K562 (cell line): Measurements from ENCODE around the gene SURF6. TPM values are rescaled to one million over a fixed set of nuclear protein-coding genes. Genes with fewer than 3 reads are reported as not detected.
A peak's percentile ranks its signal among the peaks of the same experiment; 100 is the strongest.

Experiments
- BACH1 ChIP-seq: fragments of 200-800 bp; sonication (Bioruptor generic); IDR thresholded peaks from 2 replicates; pipeline ENCODE4 v1.6.1; 2016; ENCODE audit warnings: missing genetic modification characterization, missing compliant biosample characterization
- CAMTA2 ChIP-seq: fragments of 250-450 bp; sonication (Bioruptor Pico); conservative IDR thresholded peaks from 2 replicates; pipeline ENCODE4 v1.5.1; 2022
- CBX5 ChIP-seq: IDR thresholded peaks from 2 replicates; pipeline ENCODE4 v1.6.1; 2014; ENCODE audit warnings: low read depth, borderline replicate concordance
- DNMT1 ChIP-seq: fragments of 450-650 bp; IDR thresholded peaks from 2 replicates; pipeline ENCODE4 v1.6.1; 2016; ENCODE audit warnings: antibody characterized with exemption, mild to moderate bottlenecking
- FOXA3 ChIP-seq, 2 experiments: fragments of 450-650 bp in 1 of 2; sonication (generic) in 1 of 2; formaldehyde crosslinking; IDR thresholded peaks in 1 of 2; conservative IDR thresholded peaks in 1 of 2; 2 replicates each; pipeline versions ENCODE4 v1.4.0 to v1.8.0; 2020 to 2022; ENCODE audit warnings: mild to moderate bottlenecking in 2 of 2, missing genetic modification reagents in 1 of 2
- FOXJ2 ChIP-seq: fragments of 200-800 bp; sonication (Bioruptor generic); IDR thresholded peaks from 2 replicates; pipeline ENCODE4 v1.6.1; 2016; ENCODE audit warnings: missing genetic modification characterization, missing compliant biosample characterization
- MCM7 ChIP-seq, 2 experiments: fragments of 450-650 bp; IDR thresholded peaks; 2 replicates each; pipeline ENCODE4 v1.6.1; 2016 to 2018
- TFE3 ChIP-seq: fragments of 450-650 bp; formaldehyde crosslinking; IDR thresholded peaks from 2 replicates; pipeline ENCODE4 v1.4.0; 2020; ENCODE audit warnings: mild to moderate bottlenecking, mixed read lengths
- ZNF143 ChIP-seq: sonication (generic); formaldehyde crosslinking; IDR thresholded peaks from 2 replicates; pipeline ENCODE4 v1.9.0; 2022; ENCODE audit warnings: mild to moderate bottlenecking, missing genetic modification reagents
- ZNF551 ChIP-seq: fragments of 250-450 bp; sonication (Bioruptor Pico); IDR thresholded peaks from 2 replicates; pipeline ENCODE4 v1.5.0; 2021; ENCODE audit warnings: mild to moderate bottlenecking, moderate library complexity
- ZNF695 ChIP-seq: fragments of 450-650 bp; formaldehyde crosslinking; IDR thresholded peaks from 2 replicates; pipeline ENCODE4 v1.4.0; 2020; ENCODE audit warnings: mild to moderate bottlenecking, moderate library complexity
- ZNF764 ChIP-seq: fragments of 250-450 bp; sonication (Bioruptor Pico); IDR thresholded peaks from 2 replicates; pipeline ENCODE4 v1.4.0; 2020; ENCODE audit warnings: low read depth, mild to moderate bottlenecking, moderate library complexity
- polyA plus RNA-seq, 8 experiments: library from polyadenylated mRNA; depleted of rRNA in 4 of 8; stranded (reverse) in 5 of 8; unstranded in 3 of 8; fragments of >200 nt; fragmentation: Nextera tagmentation in 2 of 8; fragmentation: Illumina TruSeq in 1 of 8; extraction: Ambion mirVana in 2 of 8; extraction: Trizol in 1 of 8; gene quantifications; 2 replicates each; pipeline versions ENCODE4 v1.2.1 to v1.2.3, GENCODE V29; 2011 to 2014; ENCODE audit warnings: inconsistent platforms in 1 of 8, missing spikeins in 1 of 8
- total RNA-seq, 7 experiments: library from RNA; depleted of rRNA in 6 of 7; stranded (reverse); fragments of >200 nt in 6 of 7; fragmentation: Illumina TruSeq in 2 of 7; extraction: Trizol in 2 of 7; gene quantifications; 2 replicates each; pipeline versions ENCODE4 v1.2.1 to v1.2.3, GENCODE V29; 2011 to 2021; ENCODE audit warnings: low replicate concordance in 1 of 7
- TF ChIP-seq, protein P1 (sequence below), 2 experiments: fragments of 450-650 bp; formaldehyde crosslinking in 1 of 2; IDR thresholded peaks; 2 replicates each; pipeline versions ENCODE4 v1.4.0 to v1.6.1; 2014 to 2020; ENCODE audit warnings: mild to moderate bottlenecking in 2 of 2, borderline replicate concordance in 1 of 2, low read depth in 1 of 2
- TF ChIP-seq, protein P2 (sequence below): fragments of 250-450 bp; sonication (Bioruptor Pico); IDR thresholded peaks from 2 replicates; pipeline ENCODE4 v1.4.0; 2020; ENCODE audit warnings: mild to moderate bottlenecking, moderate library complexity
- TF ChIP-seq, protein P3 (sequence below): sonication (generic); formaldehyde crosslinking; IDR thresholded peaks from 2 replicates; pipeline ENCODE4 v1.5.0; 2020; ENCODE audit warnings: missing genetic modification reagents

SURF6 gene
- total and polyA plus RNA-seq, 9 of the 15 experiments (the other 6 are each of a cell fraction or from before 2014, with no cell fraction given): 1.4 to 68.3 (median 14.7) TPM

DNA sequence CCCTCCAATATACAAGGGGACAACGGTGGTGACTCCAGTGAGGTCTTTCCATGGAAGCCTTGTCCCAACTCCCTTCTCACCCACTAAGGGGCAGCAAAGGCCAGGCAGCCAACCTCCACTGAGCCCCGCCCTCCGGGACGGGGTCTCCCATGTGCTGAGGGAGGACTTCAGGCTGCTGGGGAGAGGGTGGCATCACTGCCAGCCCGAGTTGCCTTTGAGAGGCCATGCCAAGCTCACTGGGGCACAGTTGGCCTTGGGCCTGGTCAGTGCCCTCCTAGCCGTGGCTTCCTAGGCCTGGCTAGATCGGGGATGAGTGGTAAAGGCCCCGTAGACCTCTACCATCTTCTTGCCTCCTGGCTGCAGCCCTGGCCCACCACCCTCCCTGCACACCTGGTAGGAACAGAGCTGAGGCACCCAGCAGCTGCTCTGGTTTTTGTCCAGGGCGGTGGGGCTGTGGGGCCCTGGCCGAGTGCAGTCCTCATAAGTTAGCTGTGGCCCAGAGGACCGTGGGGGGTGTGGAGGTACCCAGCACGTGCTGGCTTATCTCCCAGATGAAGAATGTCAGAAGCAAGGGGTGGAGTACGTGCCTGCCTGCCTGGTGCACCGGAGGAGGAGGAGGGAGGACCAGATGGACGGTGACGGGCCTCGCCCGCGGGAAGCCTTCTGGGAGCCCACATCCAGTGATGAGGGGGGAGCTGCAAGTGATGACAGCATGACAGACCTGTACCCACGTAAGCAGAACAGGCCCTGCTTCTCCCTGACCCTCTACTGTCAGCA is 23.6 kb upstream of the SURF6 start (continued):
- TF ChIP-seq, protein P1, sequence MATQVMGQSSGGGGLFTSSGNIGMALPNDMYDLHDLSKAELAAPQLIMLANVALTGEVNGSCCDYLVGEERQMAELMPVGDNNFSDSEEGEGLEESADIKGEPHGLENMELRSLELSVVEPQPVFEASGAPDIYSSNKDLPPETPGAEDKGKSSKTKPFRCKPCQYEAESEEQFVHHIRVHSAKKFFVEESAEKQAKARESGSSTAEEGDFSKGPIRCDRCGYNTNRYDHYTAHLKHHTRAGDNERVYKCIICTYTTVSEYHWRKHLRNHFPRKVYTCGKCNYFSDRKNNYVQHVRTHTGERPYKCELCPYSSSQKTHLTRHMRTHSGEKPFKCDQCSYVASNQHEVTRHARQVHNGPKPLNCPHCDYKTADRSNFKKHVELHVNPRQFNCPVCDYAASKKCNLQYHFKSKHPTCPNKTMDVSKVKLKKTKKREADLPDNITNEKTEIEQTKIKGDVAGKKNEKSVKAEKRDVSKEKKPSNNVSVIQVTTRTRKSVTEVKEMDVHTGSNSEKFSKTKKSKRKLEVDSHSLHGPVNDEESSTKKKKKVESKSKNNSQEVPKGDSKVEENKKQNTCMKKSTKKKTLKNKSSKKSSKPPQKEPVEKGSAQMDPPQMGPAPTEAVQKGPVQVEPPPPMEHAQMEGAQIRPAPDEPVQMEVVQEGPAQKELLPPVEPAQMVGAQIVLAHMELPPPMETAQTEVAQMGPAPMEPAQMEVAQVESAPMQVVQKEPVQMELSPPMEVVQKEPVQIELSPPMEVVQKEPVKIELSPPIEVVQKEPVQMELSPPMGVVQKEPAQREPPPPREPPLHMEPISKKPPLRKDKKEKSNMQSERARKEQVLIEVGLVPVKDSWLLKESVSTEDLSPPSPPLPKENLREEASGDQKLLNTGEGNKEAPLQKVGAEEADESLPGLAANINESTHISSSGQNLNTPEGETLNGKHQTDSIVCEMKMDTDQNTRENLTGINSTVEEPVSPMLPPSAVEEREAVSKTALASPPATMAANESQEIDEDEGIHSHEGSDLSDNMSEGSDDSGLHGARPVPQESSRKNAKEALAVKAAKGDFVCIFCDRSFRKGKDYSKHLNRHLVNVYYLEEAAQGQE (IDR thresholded peaks at IDR 0.05; ENCODE audit: borderline replicate concordance): peak; percentile 45; the same call in 1 of the 2 replicates
- TF ChIP-seq, protein P1 (CRISPR knock-in tag; IDR thresholded peaks at IDR 0.05; ENCODE audit: low read depth): no peak
- no peak for TF ChIP-seq TFE3
- TF ChIP-seq CBX5: no peak
- TF ChIP-seq DNMT1: no peak
- TF ChIP-seq ZNF695 (CRISPR knock-in tag): no peak
- TF ChIP-seq ZNF764 (CRISPR knock-in tag): no peak
- TF ChIP-seq ZNF551: no peak
- TF ChIP-seq CAMTA2: no peak
- TF ChIP-seq FOXJ2 (tag): no peak
- TF ChIP-seq, protein P2, sequence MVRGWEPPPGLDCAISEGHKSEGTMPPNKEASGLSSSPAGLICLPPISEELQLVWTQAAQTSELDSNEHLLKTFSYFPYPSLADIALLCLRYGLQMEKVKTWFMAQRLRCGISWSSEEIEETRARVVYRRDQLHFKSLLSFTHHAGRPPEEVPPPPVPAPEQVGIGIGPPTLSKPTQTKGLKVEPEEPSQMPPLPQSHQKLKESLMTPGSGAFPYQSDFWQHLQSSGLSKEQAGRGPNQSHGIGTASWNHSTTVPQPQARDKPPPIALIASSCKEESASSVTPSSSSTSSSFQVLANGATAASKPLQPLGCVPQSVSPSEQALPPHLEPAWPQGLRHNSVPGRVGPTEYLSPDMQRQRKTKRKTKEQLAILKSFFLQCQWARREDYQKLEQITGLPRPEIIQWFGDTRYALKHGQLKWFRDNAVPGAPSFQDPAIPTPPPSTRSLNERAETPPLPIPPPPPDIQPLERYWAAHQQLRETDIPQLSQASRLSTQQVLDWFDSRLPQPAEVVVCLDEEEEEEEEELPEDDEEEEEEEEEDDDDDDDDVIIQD: no peak
- TF ChIP-seq ZNF143 (CRISPR knock-in tag): 0 out of 2 replicates have a peak, but pooled peaks have one; percentile 8
- TF ChIP-seq, protein P3, sequence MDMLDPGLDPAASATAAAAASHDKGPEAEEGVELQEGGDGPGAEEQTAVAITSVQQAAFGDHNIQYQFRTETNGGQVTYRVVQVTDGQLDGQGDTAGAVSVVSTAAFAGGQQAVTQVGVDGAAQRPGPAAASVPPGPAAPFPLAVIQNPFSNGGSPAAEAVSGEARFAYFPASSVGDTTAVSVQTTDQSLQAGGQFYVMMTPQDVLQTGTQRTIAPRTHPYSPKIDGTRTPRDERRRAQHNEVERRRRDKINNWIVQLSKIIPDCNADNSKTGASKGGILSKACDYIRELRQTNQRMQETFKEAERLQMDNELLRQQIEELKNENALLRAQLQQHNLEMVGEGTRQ (CRISPR knock-in tag): peak; percentile 34; the same call in 1 of the 2 replicates
- no peak for TF ChIP-seq MCM7 (IDR thresholded peaks at IDR 0.05)
- no peak for TF ChIP-seq FOXA3 (CRISPR knock-in tag; conservative IDR thresholded peaks at IDR 0.05 in 1 of 2, IDR thresholded peaks at IDR 0.05 in 1 of 2)
- no peak for TF ChIP-seq BACH1 (tag)
